ENCODE results near the gene CD96. TPM values are rescaled to one million over a fixed set of nuclear protein-coding genes. Genes with fewer than 3 reads are reported as not detected.
"Not testable (repeated sequence)": the region's sequence is repeated elsewhere in the genome, so short reads cannot be mapped to it uniquely, and the experiment has no call there.

The CD96 gene
- total RNA-seq, 1 experiment from 2014 or later: not detected

GRCh38 chr3:111548092-111548491, 6.1 kb downstream of the CD96 start:
- DNase-seq (ENCODE audit: extremely low read depth, low read depth): no peak

- DNase-seq (ENCODE audit: extremely low read depth, low read depth): no peak
Observed at GRCh38 chr3:111548756-111549155, 6.8 kb downstream of the CD96 start.

DNA sequence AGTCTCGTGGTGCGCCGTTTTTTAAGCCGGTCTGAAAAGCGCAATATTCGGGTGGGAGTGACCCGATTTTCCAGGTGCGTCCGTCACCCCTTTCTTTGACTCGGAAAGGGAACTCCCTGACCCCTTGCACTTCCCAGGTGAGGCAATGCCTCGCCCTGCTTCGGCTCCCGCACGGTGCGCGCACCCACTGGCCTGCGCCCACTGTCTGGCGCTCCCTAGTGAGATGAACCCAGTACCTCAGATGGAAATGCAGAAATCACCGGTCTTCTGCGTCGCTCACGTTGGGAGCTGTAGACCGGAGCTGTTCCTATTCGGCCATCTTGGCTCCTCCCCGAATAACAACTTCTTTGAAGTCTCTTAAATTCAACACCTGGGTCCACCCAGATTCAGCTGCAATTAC, 19.9 kb downstream of the CD96 start:
- not testable (repeated sequence) for DNase-seq (ENCODE audit: extremely low read depth, low read depth)

- DNase-seq (ENCODE audit: extremely low read depth, low read depth): no peak
Observed at GRCh38 chr3:111566844-111567243, 24.8 kb downstream of the CD96 start.

DNA sequence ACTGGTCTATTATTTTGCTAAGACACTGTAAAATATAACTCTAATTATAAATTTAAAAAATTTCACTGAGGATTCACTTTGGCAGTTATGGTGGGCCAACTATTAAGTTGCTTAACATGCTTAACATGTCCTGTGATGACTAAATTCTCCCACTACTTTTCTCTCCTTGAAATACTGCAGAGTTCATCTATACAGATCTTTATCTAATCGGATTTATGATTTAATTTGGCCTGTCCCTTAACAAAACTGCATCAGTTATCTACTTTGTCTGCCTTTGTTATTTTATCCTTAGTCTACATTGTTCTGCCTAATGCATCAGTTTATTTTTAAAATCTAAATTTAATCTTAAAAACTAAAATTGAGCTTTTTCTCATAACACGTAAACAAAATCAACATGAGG, 26.4 kb downstream of the CD96 start:
- no peak for DNase-seq (ENCODE audit: extremely low read depth, low read depth)

DNA sequence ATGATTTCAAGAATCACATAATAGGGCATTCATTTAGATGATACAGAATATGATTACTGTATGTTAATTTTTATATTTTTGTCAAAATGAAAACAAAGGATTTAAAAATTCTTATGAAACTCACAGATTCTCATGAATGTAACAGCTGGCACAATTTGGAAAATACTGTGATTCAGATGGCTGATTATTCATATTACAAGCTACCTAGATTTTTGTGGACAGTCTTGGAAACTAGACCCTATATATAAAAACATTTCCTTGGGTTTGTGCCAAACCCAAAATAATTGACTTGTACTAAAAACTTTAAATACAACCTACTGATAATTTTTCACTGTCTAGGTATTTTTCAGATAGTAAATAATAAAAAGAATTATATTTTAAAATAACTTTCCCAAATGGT, 26.9 kb downstream of the CD96 start:
- DNase-seq (ENCODE audit: extremely low read depth, low read depth): no peak

- no peak for DNase-seq (ENCODE audit: extremely low read depth, low read depth)
Observed at GRCh38 chr3:111570404-111571030, 28.5 kb downstream of the CD96 start.

DNA sequence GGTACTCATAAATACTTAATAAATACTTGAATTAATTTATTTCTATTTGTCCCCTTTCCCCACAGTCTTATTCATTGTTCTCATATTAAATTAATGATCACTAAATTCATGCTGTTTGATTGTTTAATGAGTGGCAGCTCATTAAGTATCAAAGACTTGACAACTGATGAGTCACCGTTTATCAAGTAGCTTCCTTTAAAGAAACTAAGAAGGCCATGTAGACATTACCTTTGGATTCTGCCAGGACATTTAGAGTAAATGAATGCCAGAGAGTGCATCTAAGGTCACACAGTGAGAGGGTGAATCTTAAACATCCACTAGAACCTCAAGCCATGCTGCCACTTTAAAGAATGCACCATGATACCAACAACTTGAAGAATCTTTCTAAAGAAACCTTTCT, 29.3 kb downstream of the CD96 start:
- no peak for DNase-seq (ENCODE audit: extremely low read depth, low read depth)

GRCh38 chr3:111571907-111572460, 30.0 kb downstream of the CD96 start:
- no peak for DNase-seq (ENCODE audit: extremely low read depth, low read depth)

DNA sequence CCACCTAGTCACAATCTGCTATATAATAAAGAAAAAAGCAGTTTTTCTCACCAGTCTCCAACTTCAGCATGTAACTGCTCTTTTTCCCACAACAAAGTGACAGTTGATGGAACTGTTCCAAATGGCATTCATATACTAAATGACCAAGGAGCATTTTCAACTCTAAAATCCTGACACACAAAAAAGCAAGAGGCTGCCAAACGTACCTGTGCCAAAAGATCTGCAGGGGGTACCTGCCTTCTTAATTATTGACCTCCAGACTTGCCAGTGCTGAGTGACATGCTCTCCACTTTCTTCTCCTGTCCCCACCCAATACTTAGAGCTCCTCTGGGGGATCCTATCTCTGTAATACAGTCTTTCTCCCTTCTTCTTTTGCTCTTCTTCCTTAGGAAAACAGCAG, 35.1 kb downstream of the CD96 start:
- DNase-seq (ENCODE audit: extremely low read depth, low read depth): no peak

DNA sequence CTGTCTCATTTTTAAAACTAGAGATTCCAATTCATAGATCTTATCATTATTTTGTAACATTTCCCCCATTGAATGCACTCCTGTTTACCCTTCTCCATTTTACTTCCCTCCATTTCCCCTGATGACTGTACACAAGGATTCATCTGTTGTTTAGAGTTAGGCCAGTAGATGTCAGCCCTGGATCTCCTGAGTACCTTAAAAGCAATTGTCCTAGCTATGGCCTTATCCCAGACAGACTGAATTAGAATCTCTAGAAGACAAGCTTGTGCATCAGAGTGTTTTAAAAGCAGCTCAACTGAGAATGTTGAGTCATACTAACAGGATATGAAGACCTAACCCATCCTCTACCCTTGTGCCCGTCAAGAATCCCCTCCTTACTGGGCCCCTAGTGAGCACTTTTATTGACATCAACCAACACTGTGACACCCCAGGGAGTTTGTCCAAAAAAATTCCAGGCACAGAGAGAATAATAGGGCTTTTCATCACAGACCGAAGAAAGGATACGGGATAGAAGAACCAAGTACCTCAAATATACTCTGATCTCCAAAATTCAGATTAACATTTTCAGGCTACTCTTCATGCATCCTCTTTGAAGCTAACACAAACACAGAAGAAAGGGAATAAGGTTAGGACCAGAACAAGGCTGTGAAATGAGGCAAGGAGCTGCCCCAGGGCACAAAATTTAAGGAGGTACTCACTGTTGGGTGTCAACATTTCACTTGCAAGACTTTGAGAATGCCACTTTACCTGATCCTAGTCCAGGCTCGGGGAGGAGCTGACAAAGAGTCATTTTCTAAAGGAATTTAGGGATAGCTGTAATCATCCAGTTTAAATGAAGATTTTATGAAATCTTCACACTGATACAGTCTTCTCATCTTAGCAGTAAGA, 36.0 kb downstream of the CD96 start:
- peak; percentile 26 for DNase-seq (ENCODE audit: extremely low read depth, low read depth)

- no peak for DNase-seq (ENCODE audit: extremely low read depth, low read depth)
Observed at GRCh38 chr3:111578867-111579266, 36.9 kb downstream of the CD96 start.

DNA sequence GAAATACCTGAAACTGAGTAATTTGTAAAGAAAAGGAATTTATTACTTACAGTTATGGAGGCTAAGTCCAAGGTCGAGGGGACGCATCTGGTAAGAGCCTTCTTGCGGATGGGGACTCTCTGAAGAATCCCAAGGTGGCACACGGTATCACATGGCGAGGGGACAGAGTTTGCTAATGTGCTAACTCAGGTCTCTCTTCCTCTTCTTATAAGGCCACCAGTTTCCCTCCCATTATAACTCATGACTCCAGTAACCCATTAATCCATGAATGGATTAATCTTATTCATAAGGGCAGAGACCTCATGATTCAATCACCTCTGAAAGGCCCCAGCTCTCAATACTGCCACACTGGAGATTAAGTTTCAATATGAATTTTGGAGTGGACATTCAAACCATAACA, 37.5 kb downstream of the CD96 start:
- no peak for DNase-seq (ENCODE audit: extremely low read depth, low read depth)

GRCh38 chr3:111581403-111582119, 39.6 kb downstream of the CD96 start:
- no peak for DNase-seq (ENCODE audit: extremely low read depth, low read depth)

GRCh38 chr3:111582120-111582474, 40.1 kb downstream of the CD96 start:
- DNase-seq (ENCODE audit: extremely low read depth, low read depth): no peak

DNA sequence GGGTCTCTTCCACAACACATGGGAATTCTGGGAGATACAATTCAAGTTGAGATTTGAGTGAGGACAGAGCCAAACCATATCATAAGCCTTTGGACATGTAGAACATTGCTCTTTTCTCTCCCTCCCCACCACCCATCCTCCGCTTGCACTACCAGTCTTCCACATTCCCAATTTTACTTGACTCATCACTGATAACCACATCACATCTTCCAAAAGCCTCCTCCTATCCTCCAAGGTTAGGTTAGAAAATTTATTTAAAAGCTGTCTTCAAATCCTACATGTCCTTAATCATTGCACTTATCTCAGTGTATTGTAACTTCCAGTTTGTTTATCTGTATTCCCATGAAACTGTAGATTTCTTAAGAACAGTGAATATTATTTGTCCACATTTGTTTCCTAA, 42.7 kb downstream of the CD96 start:
- DNase-seq (ENCODE audit: extremely low read depth, low read depth): no peak

- DNase-seq (ENCODE audit: extremely low read depth, low read depth): no peak
Observed at GRCh38 chr3:111585217-111585616, 43.2 kb downstream of the CD96 start.

DNA sequence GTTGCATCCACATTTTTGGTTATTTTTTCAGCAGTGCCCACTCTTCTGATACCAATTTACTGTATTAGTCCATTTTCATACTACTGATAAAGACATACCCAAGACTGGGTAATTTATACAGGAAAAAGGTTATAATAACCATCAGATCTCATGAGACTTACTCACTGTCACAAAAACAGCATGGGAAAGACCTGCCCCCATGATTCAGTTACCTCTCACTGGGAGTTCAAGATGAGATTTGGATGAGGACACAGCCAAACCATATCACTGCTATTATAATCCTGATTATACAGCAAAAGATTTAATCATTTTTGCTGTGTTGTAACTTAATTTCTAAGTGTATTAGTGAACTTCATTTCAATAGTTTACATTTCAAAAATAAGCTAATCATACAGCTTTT, 46.5 kb downstream of the CD96 start:
- no peak for DNase-seq (ENCODE audit: extremely low read depth, low read depth)

DNA sequence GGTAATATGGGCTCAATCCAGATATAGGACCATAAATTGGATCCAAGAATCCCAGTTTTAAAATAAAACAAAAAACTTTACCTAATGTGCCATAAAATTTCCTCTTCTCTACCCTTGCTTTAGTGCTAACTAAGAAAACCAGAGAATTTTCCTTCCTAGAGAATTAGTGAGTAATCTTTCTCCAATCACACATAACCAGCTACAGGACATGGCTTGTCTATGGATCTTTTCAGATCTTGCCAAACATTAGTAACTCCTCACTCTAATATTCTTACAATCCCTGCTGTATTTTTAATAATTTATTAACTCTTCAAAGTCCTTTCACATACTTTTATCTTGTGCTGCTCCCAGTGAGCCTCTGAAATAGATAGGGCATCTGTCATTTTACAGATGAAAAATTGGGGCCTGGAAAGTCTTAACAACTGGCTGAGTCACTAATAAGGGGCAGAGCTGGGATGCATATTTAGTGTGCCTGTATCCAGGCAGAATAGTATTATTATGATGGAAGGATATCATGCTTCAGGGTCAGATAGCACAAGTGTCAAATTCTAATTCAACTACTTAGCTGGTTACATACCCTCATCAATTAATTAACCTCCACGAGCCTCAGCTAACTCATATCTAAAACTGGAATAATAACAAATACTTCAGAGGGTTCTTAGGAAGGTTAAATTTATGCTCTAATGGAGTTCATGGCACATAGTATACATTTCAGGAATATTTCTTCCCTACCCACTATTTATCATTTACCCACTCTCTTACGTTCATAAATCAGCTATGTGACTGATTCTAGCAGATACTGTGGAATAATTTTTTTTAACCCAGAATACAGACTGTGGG, 47.5 kb downstream of the CD96 start:
- DNase-seq (ENCODE audit: extremely low read depth, low read depth): no peak

DNA sequence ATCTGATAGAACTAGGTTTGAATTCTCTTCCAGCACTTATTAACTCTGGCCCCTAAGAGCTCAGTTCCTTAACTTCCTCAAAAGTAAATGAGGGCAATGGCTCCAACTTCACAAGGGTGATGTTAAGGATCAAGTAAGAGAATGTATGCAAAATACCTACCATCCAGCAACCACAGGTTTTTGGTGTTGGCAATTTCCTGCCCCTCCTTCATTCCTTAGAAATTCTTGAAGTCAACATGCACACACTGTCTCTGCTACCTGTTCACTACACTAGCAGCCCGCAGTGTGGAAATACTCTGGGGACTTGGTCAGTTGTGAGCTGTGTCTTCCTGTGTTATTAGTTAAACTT, 48.1 kb downstream of the CD96 start:
- no peak for DNase-seq (ENCODE audit: extremely low read depth, low read depth)

- DNase-seq (ENCODE audit: extremely low read depth, low read depth): no peak
Observed at GRCh38 chr3:111591555-111591954, 49.6 kb downstream of the CD96 start.

Measured in NCI-H460 (cell line).